ENCODE data around the gene TUBGCP4.

- TF ChIP-seq, protein P1, sequence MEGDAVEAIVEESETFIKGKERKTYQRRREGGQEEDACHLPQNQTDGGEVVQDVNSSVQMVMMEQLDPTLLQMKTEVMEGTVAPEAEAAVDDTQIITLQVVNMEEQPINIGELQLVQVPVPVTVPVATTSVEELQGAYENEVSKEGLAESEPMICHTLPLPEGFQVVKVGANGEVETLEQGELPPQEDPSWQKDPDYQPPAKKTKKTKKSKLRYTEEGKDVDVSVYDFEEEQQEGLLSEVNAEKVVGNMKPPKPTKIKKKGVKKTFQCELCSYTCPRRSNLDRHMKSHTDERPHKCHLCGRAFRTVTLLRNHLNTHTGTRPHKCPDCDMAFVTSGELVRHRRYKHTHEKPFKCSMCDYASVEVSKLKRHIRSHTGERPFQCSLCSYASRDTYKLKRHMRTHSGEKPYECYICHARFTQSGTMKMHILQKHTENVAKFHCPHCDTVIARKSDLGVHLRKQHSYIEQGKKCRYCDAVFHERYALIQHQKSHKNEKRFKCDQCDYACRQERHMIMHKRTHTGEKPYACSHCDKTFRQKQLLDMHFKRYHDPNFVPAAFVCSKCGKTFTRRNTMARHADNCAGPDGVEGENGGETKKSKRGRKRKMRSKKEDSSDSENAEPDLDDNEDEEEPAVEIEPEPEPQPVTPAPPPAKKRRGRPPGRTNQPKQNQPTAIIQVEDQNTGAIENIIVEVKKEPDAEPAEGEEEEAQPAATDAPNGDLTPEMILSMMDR (IDR thresholded peaks at IDR 0.05), result no peak
- TF ChIP-seq POLR2A (IDR thresholded peaks at IDR 0.05), result no peak
- TF ChIP-seq POLR2AphosphoS5 (IDR thresholded peaks at IDR 0.05), result no peak
- TF ChIP-seq EP300 (IDR thresholded peaks at IDR 0.05), result no peak
These were observed 35.9 kb downstream of the TUBGCP4 start for GRCh38 chr15:43406808-43407207.
